SJSA1 (cell line): ENCODE data around the gene DYTN. TPM values are rescaled to one million over a fixed set of nuclear protein-coding genes. Genes with fewer than 3 reads are reported as not detected.
"Not testable (repeated sequence)": the region's sequence is repeated elsewhere in the genome, so short reads cannot be mapped to it uniquely, and the experiment has no call there.

ENCODE experiments used
- DNase-seq, 2 experiments: peaks; one replicate each; pipeline ENCODE4 v3.0.0-alpha.2; 2015 to 2020; ENCODE audit warnings: low spot score in 2 of 2, low read depth in 1 of 2
- H3K27ac ChIP-seq: fragments of 250-450 bp; sonication (Bioruptor Pico); 2 replicates; pipeline ENCODE4 v1.5.1; 2020; ENCODE audit warnings: mild to moderate bottlenecking, moderate library complexity
- H3K27me3 ChIP-seq: fragments of 250-450 bp; sonication (Bioruptor Pico); replicated peaks from 2 replicates; pipeline ENCODE4 v1.5.1; 2020; ENCODE audit warnings: mild to moderate bottlenecking, moderate library complexity
- H3K36me3 ChIP-seq: fragments of 250-450 bp; sonication (Bioruptor Pico); 2 replicates; pipeline ENCODE4 v1.5.1; 2020; ENCODE audit warnings: mild to moderate bottlenecking
- H3K4me1 ChIP-seq: fragments of 250-450 bp; sonication (Bioruptor Pico); replicated peaks from 2 replicates; pipeline ENCODE4 v1.6.1; 2021; ENCODE audit warnings: mild to moderate bottlenecking
- H3K4me3 ChIP-seq: fragments of 250-450 bp; sonication (Bioruptor Pico); 2 replicates; pipeline ENCODE4 v1.5.1; 2020; ENCODE audit warnings: mild to moderate bottlenecking
- H3K9me3 ChIP-seq: fragments of 250-450 bp; sonication (Bioruptor Pico); replicated peaks from 2 replicates; pipeline ENCODE4 v1.5.1; 2020; ENCODE audit warnings: mild to moderate bottlenecking
- total RNA-seq: library from RNA; depleted of rRNA; stranded (reverse); fragments of >200 nt; shearing (Covaris generic); gene quantifications from 2 replicates; pipeline ENCODE4 v1.2.3, GENCODE V29; 2014

The DYTN gene
- total RNA-seq, 1 experiment from 2014 or later: not detected

DNA sequence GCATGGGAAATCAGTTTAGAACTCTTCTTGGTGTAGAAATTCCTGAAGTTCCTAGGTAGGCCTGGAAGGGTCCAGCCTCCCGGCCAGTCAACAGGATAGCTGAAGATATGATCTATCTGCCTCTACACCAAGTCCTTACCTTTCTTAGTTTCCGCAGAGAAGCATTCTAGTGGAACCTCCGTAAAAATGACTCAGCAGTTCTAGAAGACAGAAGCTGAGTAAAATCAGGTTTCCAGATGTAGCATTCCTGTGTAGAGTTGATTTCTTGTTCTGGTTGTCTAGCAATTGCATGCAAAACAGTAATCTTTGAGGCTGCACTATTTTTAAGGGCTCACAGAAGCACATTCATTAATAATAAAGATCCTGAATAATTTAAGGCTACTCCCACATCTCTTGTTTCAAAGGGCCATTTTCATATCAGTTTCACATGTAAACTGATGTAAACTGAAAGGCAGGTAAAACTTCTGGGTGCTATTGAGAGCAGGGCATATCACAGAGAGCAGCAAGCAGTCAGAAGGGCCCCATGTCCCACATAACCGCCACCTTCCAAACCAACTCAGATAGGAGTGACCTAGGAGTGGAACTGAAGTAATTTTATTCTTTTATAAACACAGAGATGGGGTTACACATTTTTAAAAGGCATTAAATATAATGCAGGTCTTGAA lies 3.2 kb upstream of the DYTN start:
- Histone ChIP-seq H3K4me3 (no peak overlapping the region), H3K4me1 (no peaks in the 10 kb centered on the region), H3K36me3 (no peaks in the 10 kb centered on the region), H3K27me3 (0 out of 2 replicates have a peak, but pooled peaks cover 10% of the 10 kb centered on the region), H3K27ac (no peak overlapping the region), H3K9me3 (no peaks in the 10 kb centered on the region)
- no peak for DNase-seq

DNA sequence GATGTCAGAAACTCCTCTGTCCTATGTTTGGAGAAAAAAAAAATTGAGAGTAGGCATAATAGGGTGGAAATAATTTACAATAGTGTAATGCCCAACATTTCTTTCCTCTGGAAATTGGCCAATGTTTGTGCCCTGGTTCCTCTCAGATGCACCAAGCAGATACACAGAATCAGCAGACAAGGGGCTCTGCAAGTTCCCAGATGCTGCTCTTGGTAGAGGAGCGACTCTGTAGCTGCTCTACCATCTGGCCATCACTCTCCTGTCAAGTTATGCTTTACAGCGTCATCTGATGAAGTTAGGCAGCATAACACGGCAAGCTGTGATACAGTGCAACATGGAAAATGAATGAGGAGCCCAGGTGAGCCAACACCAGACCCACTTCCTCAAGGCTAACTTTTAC lies 1.6 kb downstream of the DYTN start:
- Histone ChIP-seq H3K27ac (no peak overlapping the region), H3K9me3 (no peaks in the 10 kb centered on the region), H3K27me3 (0 out of 2 replicates have a peak, but pooled peaks cover 4% of the 10 kb centered on the region), H3K36me3 (no peaks in the 10 kb centered on the region), H3K4me3 (no peak overlapping the region), H3K4me1 (no peaks in the 10 kb centered on the region)
- DNase-seq: no peak

GRCh38 chr2:206715183-206715582 lies 3.0 kb downstream of the DYTN start:
- not testable (repeated sequence) for H3K4me1 ChIP-seq, DNase-seq, H3K9me3 ChIP-seq, H3K36me3 ChIP-seq, H3K4me3 ChIP-seq, H3K27me3 ChIP-seq, H3K27ac ChIP-seq

DNA sequence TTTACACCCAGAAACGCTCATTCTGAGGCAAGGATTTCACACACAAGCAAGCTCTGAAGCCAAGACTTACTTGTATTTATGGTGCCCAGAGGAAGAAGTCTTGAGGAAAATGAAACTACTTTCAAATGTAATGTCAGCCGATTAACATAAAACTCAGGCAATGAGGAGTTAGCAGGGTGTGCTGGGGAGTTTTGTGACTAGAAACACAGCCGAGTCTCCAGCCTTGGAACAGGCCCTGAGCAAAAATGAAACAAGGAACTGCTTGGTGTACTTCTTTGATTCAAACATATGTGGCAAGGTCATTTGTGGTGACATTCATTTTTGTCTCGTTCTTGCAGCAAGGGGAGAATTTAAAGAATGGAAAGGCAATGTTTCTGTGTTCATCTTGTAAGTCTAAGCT lies 4.5 kb downstream of the DYTN start:
- Histone ChIP-seq H3K36me3 (no peaks in the 10 kb centered on the region), H3K9me3 (no peaks in the 10 kb centered on the region), H3K27ac (no peak overlapping the region), H3K27me3 (0 out of 2 replicates have a peak, but pooled peaks cover under 1% of the 10 kb centered on the region), H3K4me3 (no peak overlapping the region), H3K4me1 (no peaks in the 10 kb centered on the region)
- no peak for DNase-seq

DNA sequence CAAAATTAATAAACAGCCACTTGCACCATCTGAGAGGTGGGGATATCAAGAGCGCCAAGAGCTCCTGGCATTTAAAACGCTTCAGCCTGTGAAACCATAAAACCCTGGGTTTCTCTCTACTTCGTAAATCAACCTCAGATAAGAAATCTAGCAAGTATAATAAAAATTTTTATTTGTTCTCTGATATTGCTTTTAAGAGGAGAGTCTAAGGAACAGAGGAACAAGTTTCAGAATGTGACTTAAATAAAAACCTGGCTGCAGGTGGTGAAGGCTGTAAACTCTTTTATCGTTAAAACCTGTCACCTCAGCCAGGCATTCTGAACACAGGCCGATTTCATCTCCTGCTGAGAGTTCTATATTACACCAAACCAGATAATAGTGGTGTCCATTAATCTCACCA lies 9.9 kb downstream of the DYTN start:
- no peaks in the 10 kb centered on the region for H3K4me1 ChIP-seq
- no peaks in the 10 kb centered on the region for H3K36me3 ChIP-seq
- no peak overlapping the region for H3K27ac ChIP-seq
- DNase-seq: no peak
- peaks cover 26% of the 10 kb centered on the region for H3K27me3 ChIP-seq
- no peaks in the 10 kb centered on the region for H3K9me3 ChIP-seq
- no peak overlapping the region for H3K4me3 ChIP-seq

- H3K27ac ChIP-seq: no peak overlapping the region
- no peaks in the 10 kb centered on the region for H3K36me3 ChIP-seq
- DNase-seq: no peak
- no peaks in the 10 kb centered on the region for H3K9me3 ChIP-seq
- H3K27me3 ChIP-seq: peaks cover 37% of the 10 kb centered on the region
- H3K4me1 ChIP-seq: no peaks in the 10 kb centered on the region
- no peak overlapping the region for H3K4me3 ChIP-seq
These were observed 11.0 kb downstream of the DYTN start for GRCh38 chr2:206707164-206707701.

DNA sequence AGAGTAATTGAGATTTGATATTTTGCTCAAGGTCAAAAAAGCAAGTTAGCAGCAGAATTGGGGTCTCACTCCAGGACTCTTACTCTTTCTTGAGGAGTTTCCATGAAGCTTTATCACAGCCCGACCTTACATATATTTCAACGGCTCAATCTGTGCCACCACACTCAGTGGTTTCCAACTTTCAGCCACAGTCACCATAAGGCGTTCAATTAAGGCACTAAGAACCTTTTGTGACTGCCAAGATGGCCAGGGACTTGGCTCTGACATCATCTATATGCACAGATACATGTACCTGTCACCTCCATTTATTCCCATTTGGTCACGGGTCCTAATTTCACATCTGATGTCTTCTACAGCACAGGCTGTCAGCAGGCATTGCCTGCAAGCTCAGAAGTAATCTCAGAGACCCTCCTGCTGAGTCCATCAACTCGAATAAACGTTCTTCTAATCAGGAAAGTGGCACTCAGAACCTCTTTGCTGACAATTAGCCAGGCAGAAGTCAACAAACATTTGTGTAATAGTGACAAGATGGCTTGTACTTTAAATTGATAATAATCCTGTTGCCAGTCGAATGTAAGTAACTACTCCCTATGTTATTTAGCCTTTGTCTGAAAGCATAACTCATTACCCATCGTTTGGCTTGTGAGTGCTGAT lies 16.1 kb downstream of the DYTN start:
- DNase-seq: no peak
- H3K4me1 ChIP-seq: no peaks in the 10 kb centered on the region
- H3K36me3 ChIP-seq: no peaks in the 10 kb centered on the region
- no peak overlapping the region for H3K27ac ChIP-seq
- H3K4me3 ChIP-seq: no peak overlapping the region
- H3K27me3 ChIP-seq: peaks cover 37% of the 10 kb centered on the region
- H3K9me3 ChIP-seq: no peaks in the 10 kb centered on the region

DNA sequence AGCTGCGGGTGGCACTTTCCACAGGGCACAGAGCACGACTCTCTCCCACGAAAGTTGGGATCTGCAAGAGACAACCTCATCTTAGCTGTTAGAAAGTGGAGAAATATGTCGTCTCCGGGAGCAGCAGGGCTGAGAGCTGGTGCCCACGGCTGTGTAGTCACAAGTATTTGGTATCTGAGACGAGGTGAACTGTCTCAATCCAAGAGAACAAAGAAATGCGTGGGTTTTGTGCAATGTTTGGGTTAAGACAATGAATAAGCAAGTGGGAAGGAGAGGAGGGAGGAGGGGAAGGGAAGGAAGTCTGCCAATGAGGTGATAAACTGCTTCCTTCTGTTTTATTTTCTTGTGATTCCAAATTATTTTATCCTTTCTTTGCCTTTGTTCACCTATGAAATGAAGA lies 18.0 kb downstream of the DYTN start:
- DNase-seq: no peak
- no peak overlapping the region for H3K4me3 ChIP-seq
- no peaks in the 10 kb centered on the region for H3K4me1 ChIP-seq
- no peaks in the 10 kb centered on the region for H3K9me3 ChIP-seq
- H3K27me3 ChIP-seq: peaks cover 39% of the 10 kb centered on the region
- no peaks in the 10 kb centered on the region for H3K36me3 ChIP-seq
- H3K27ac ChIP-seq: no peak overlapping the region

- H3K36me3 ChIP-seq: no peaks in the 10 kb centered on the region
These were observed 19.4 kb downstream of the DYTN start for GRCh38 chr2:206698811-206699210.

GRCh38 chr2:206696910-206697309 lies 21.3 kb downstream of the DYTN start:
- Histone ChIP-seq H3K4me3 (no peak overlapping the region), H3K4me1 (no peaks in the 10 kb centered on the region), H3K27me3 (peaks cover 11% of the 10 kb centered on the region), H3K9me3 (no peaks in the 10 kb centered on the region), H3K27ac (no peak overlapping the region), H3K36me3 (no peaks in the 10 kb centered on the region)
- DNase-seq: no peak

More at GRCh38 chr2:206698811-206699210, 19.4 kb downstream of the DYTN start:
- Histone ChIP-seq H3K9me3 (no peaks in the 10 kb centered on the region), H3K27me3 (peaks cover 29% of the 10 kb centered on the region), H3K4me1 (no peaks in the 10 kb centered on the region), H3K27ac (no peak overlapping the region), H3K4me3 (no peak overlapping the region)
- no peak for DNase-seq

- peak in 1 of 2 experiments; percentile 29 for DNase-seq
- H3K4me1 ChIP-seq: no peaks in the 10 kb centered on the region
- no peak overlapping the region for H3K27ac ChIP-seq
These were observed 24.6 kb downstream of the DYTN start for GRCh38 chr2:206693399-206694137.

DNA sequence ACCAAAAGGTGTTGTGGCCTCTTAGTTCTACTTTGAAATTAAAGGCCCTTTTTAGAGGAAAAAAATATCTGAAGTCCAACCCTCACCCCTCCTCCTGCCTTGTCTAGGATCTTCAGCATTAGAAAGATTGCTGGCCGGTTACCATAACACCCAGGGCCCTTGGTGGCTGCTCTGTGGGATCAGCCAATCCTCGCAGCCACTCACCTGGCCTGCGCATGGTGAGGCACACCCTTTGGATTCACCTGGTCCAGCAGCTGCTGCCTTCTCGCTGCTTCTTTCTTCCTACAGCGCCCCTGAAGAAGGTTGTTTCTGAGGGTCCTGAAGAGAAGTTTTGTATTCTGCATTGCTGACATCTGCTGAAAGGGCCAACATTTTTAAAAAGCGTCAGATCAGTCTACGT lies 25.2 kb downstream of the DYTN start:
- no peak for DNase-seq
- Histone ChIP-seq H3K9me3 (no peaks in the 10 kb centered on the region), H3K4me1 (no peaks in the 10 kb centered on the region), H3K27ac (no peak overlapping the region), H3K27me3 (peaks cover 4% of the 10 kb centered on the region; the same call in 1 of the 2 replicates), H3K36me3 (no peaks in the 10 kb centered on the region), H3K4me3 (no peak overlapping the region)

More at GRCh38 chr2:206693399-206694137, 24.6 kb downstream of the DYTN start:
- Histone ChIP-seq H3K4me3 (no peak overlapping the region), H3K36me3 (no peaks in the 10 kb centered on the region), H3K9me3 (no peaks in the 10 kb centered on the region), H3K27me3 (peaks cover 6% of the 10 kb centered on the region; the same call in 1 of the 2 replicates)

DNA sequence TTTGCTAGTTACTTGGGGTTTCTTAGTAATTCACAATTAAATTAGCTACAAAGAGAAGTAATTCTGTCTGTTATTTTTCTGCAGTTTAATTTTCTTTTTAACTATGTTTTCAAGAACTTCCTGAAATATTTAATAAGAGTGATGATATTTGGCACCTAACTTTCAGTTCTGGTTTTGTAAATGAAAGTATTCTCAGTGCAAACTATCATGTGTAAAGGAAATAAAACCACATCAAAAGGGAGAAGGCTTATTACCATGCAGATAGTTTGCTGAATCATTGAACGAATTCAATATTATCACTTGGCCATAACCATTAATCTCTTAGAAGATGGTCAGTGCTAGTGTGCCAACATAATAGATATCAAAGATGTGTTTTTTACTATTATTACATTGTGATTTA lies 29.2 kb downstream of the DYTN start:
- no peak for DNase-seq
- no peak overlapping the region for H3K4me3 ChIP-seq
- H3K27ac ChIP-seq: no peak overlapping the region
- no peaks in the 10 kb centered on the region; the same call in 1 of the 2 replicates for H3K27me3 ChIP-seq
- no peaks in the 10 kb centered on the region for H3K4me1 ChIP-seq
- no peaks in the 10 kb centered on the region for H3K9me3 ChIP-seq
- H3K36me3 ChIP-seq: no peaks in the 10 kb centered on the region

- Histone ChIP-seq H3K4me3 (no peak overlapping the region), H3K27ac (no peak overlapping the region), H3K9me3 (no peaks in the 10 kb centered on the region), H3K36me3 (no peaks in the 10 kb centered on the region), H3K27me3 (no peaks in the 10 kb centered on the region; the same call in 1 of the 2 replicates), H3K4me1 (no peaks in the 10 kb centered on the region)
- no peak for DNase-seq
These were observed 29.7 kb downstream of the DYTN start for GRCh38 chr2:206688453-206688852.
